HepG2 (cell line): ENCODE measurements around the gene CCDC9B. TPM values are rescaled to one million over a fixed set of nuclear protein-coding genes. Genes with fewer than 3 reads are reported as not detected.

Experiments used
- ATAC-seq: fragments of 200-7000 bp; cut with Tn5 transposase; 3 replicates; pipeline ENCODE4 v1.9.1; 2020; ENCODE audit warnings: mild to moderate bottlenecking, moderate library complexity
- BruUV-seq: library from RNA; stranded (reverse); fragments of 400-500 nt; replicated peaks from 2 replicates; lab custom pipeline; 2021; lab: Mats Ljungman, UMichigan
- CTCF ChIA-PET: fragments of 300-600 bp; formaldehyde crosslinking; extraction: SDS; loops from one replicate; lab custom pipeline; 2021; ENCODE audit warnings: low total read pairs, inconsistent platforms, low intra/inter-chr PET ratio; lab: Yijun Ruan, JAX
- POLR2A ChIA-PET: fragments of 350-600 bp; sonication (Branson Sonifier 250); formaldehyde crosslinking; loops from one replicate; lab custom pipeline; 2020; ENCODE audit warnings: antibody characterized with exemption, inconsistent platforms; lab: Yijun Ruan, JAX
- DNase-seq: peaks from one replicate; pipeline ENCODE4 v3.0.0-alpha.2; 2015; ENCODE audit warnings: low spot score
- FAIRE-seq: peaks from 3 replicates; lab custom pipeline; 2011; peaks lifted over from hg19 to GRCh38; lab: Jason Lieb, UNC
- H2AFZ ChIP-seq: one replicate; pipeline ENCODE4 v1.6.1; 2011; ENCODE audit warnings: low read length, inconsistent platforms
- H3K27ac ChIP-seq: fragments of 300-600 bp; 3 replicates; pipeline ENCODE4 v1.8.0; 2011; ENCODE audit warnings: mixed run types, mild to moderate bottlenecking, mixed read lengths, low read length, inconsistent platforms; ENCODE audit not compliant: insufficient read depth; ENCODE audit errors: extremely low read length
- H3K27me3 ChIP-seq, 2 experiments: fragments of 200-600 bp in 1 of 2; 2 replicates in 1 of 2; 3 replicates in 1 of 2; pipeline versions ENCODE4 v1.6.0 to v1.8.0; 2011; ENCODE audit warnings: low read length in 2 of 2, mild to moderate bottlenecking in 2 of 2, moderate library complexity in 2 of 2, inconsistent platforms in 1 of 2; ENCODE audit not compliant: insufficient read depth in 2 of 2, control insufficient read depth in 1 of 2
- H3K36me3 ChIP-seq, 2 experiments: fragments of 200-600 bp in 1 of 2; replicated peaks in 1 of 2; 2 replicates in 1 of 2; 3 replicates in 1 of 2; pipeline versions ENCODE4 v1.5.1 to v1.8.0; 2011; ENCODE audit warnings: low read length in 2 of 2, inconsistent platforms in 1 of 2; ENCODE audit not compliant: insufficient read depth in 2 of 2, control insufficient read depth in 1 of 2
- H3K4me1 ChIP-seq: 2 replicates; pipeline ENCODE4 v1.5.1; 2012; ENCODE audit warnings: low read length, inconsistent platforms; ENCODE audit not compliant: insufficient read depth
- H3K4me2 ChIP-seq: 2 replicates; pipeline ENCODE4 v1.6.0; 2011; ENCODE audit warnings: low read depth, low read length, inconsistent platforms
- H3K4me3 ChIP-seq, 3 experiments: fragments of 200-600 bp in 1 of 3; sonication (generic), shearing (Covaris generic) in 1 of 3; replicated peaks in 1 of 3; 2 replicates each; pipeline ENCODE4 v1.5.1; 2011 to 2016; ENCODE audit warnings: low read length in 3 of 3, inconsistent platforms in 2 of 3, low read depth in 2 of 3, mild to moderate bottlenecking in 2 of 3, control low read depth in 1 of 3, mixed read lengths in 1 of 3; ENCODE audit not compliant: insufficient read depth in 1 of 3
- H3K79me2 ChIP-seq: one replicate; pipeline ENCODE4 v1.6.1; 2011; ENCODE audit warnings: low read length, inconsistent platforms; ENCODE audit not compliant: insufficient read depth
- H3K9ac ChIP-seq: 2 replicates; pipeline ENCODE4 v1.6.0; 2011; ENCODE audit warnings: mild to moderate bottlenecking, low read depth, low read length, inconsistent platforms; ENCODE audit not compliant: insufficient read depth
- H3K9me3 ChIP-seq: 2 replicates; pipeline ENCODE4 v1.5.1; 2012; ENCODE audit warnings: mild to moderate bottlenecking, low read length
- H4K20me1 ChIP-seq: 2 replicates; pipeline ENCODE4 v1.6.0; 2011; ENCODE audit warnings: inconsistent platforms, mild to moderate bottlenecking, low read length, moderate library complexity; ENCODE audit not compliant: insufficient read depth
- ATF1 ChIP-seq: IDR thresholded peaks from 2 replicates; pipeline ENCODE4 v1.6.1; 2016; ENCODE audit warnings: mild to moderate bottlenecking, control low read depth
- KMT2A ChIP-seq: sonication (generic); formaldehyde crosslinking; IDR thresholded peaks from 2 replicates; pipeline ENCODE4 v1.4.0; 2020; ENCODE audit warnings: missing genetic modification reagents
- LBX2 ChIP-seq: sonication (generic); formaldehyde crosslinking; IDR thresholded peaks from 2 replicates; pipeline ENCODE4 v1.5.0; 2020; ENCODE audit warnings: missing genetic modification reagents, mild to moderate bottlenecking, borderline replicate concordance
- MIER3 ChIP-seq: IDR thresholded peaks from 2 replicates; pipeline ENCODE4 v1.6.1; 2016; ENCODE audit warnings: missing compliant biosample characterization, borderline replicate concordance
- MYC ChIP-seq: sonication (generic); formaldehyde crosslinking; IDR thresholded peaks from 2 replicates; pipeline ENCODE4 v1.9.0; 2021; ENCODE audit warnings: missing genetic modification reagents, borderline replicate concordance
- ONECUT2 ChIP-seq: sonication (generic); formaldehyde crosslinking; IDR thresholded peaks from 2 replicates; pipeline ENCODE4 v1.4.0; 2020; ENCODE audit warnings: missing genetic modification reagents
- RBM22 ChIP-seq: fragments of 200-400 bp; formaldehyde crosslinking; optimal IDR thresholded peaks from 2 replicates; pipeline ENCODE3; 2017; ENCODE audit warnings: mild to moderate bottlenecking, low read length, moderate library complexity
- RFXANK ChIP-seq: IDR thresholded peaks from 2 replicates; pipeline ENCODE4 v1.6.1; 2016
- TARDBP ChIP-seq: sonication (generic); formaldehyde crosslinking; IDR thresholded peaks from 2 replicates; pipeline ENCODE4 v1.8.0; 2022; ENCODE audit warnings: mild to moderate bottlenecking, missing genetic modification reagents
- ZBTB7B ChIP-seq: sonication (generic); formaldehyde crosslinking; IDR thresholded peaks from 2 replicates; pipeline ENCODE4 v1.4.0; 2020; ENCODE audit warnings: missing genetic modification reagents
- ZFP82 ChIP-seq: sonication (generic); formaldehyde crosslinking; IDR thresholded peaks from 2 replicates; pipeline ENCODE4 v1.5.1; 2020; ENCODE audit warnings: mild to moderate bottlenecking, missing genetic modification reagents, borderline replicate concordance
- ZMYM2 ChIP-seq: sonication (generic); formaldehyde crosslinking; IDR thresholded peaks from 2 replicates; pipeline ENCODE4 v1.8.0; 2022; ENCODE audit warnings: mild to moderate bottlenecking, missing genetic modification reagents
- ZNF230 ChIP-seq: sonication (generic); formaldehyde crosslinking; IDR thresholded peaks from 2 replicates; pipeline ENCODE4 v1.4.0; 2020; ENCODE audit warnings: mild to moderate bottlenecking, missing genetic modification reagents
- ZNF34 ChIP-seq: sonication (generic); formaldehyde crosslinking; IDR thresholded peaks from 2 replicates; pipeline ENCODE4 v1.4.0; 2020; ENCODE audit warnings: mild to moderate bottlenecking, missing genetic modification reagents, borderline replicate concordance
- ZNF546 ChIP-seq: sonication (generic); formaldehyde crosslinking; conservative IDR thresholded peaks from 2 replicates; pipeline ENCODE4 v1.8.1; 2023; ENCODE audit warnings: mild to moderate bottlenecking, missing genetic modification reagents
- ZNF550 ChIP-seq: sonication (generic); formaldehyde crosslinking; IDR thresholded peaks from 2 replicates; pipeline ENCODE4 v1.4.0; 2020; ENCODE audit warnings: mild to moderate bottlenecking, missing genetic modification reagents, borderline replicate concordance
- ZSCAN25 ChIP-seq: sonication (generic); formaldehyde crosslinking; IDR thresholded peaks from 2 replicates; pipeline ENCODE4 v1.8.0; 2022; ENCODE audit warnings: mild to moderate bottlenecking, missing genetic modification reagents
- WGBS: methylation state at CpG from one replicate; pipeline ENCODE4 v1.1.6; 2017; ENCODE audit warnings: low lambda C conversion rate; 5-methylcytosine and 5-hydroxymethylcytosine counted together
- in situ Hi-C: cut with HindIII; loops from 2 replicates; pipeline ENCODE4 v1.10.0; 2017; ENCODE audit warnings: low pct_unique_long_range_greater_than_20kb; ENCODE audit not compliant: extremely low pct_ligation_motif_present
- intact Hi-C: fragments of 100-400 bp; cut with micrococcal nuclease; formaldehyde crosslinking; loops from one replicate; pipeline ENCODE4 v1.10.0; 2022; ENCODE audit not compliant: unreplicated experiment
- polyA plus RNA-seq, 8 experiments: library from polyadenylated mRNA; depleted of rRNA in 3 of 8; stranded (reverse) in 7 of 8; unstranded in 1 of 8; fragments of >200 nt; fragmentation: Illumina TruSeq in 4 of 8; extraction: Trizol in 4 of 8; gene quantifications; 2 replicates each; pipeline versions ENCODE4 v1.2.1 to v1.2.3, GENCODE V29; 2011 to 2016; ENCODE audit warnings: low read depth in 4 of 8, missing spikeins in 1 of 8, mixed read lengths in 1 of 8; ENCODE audit not compliant: insufficient read depth in 1 of 8
- total RNA-seq, 5 experiments: library from RNA; depleted of rRNA; stranded (reverse); fragments of >200 nt; fragmentation: Illumina TruSeq; extraction: Trizol; gene quantifications; 2 replicates each; pipeline ENCODE4 v1.2.3, GENCODE V29; 2016; ENCODE audit warnings: low read depth in 1 of 5
- TF ChIP-seq, protein P1 (sequence below): IDR thresholded peaks from 2 replicates; pipeline ENCODE4 v1.6.1; 2016; ENCODE audit warnings: low read depth
- TF ChIP-seq, protein P2 (sequence below): sonication (generic); formaldehyde crosslinking; IDR thresholded peaks from 2 replicates; pipeline ENCODE4 v1.9.0; 2022; ENCODE audit warnings: missing genetic modification reagents, mild to moderate bottlenecking, borderline replicate concordance
- TF ChIP-seq, protein P3 (sequence below): sonication (generic); formaldehyde crosslinking; IDR thresholded peaks from 2 replicates; pipeline ENCODE4 v1.5.0; 2020; ENCODE audit warnings: missing genetic modification reagents

The CCDC9B gene
- total and polyA plus RNA-seq, 2 of the 13 experiments (the other 11 are each of a cell fraction or from before 2014, with no cell fraction given) = 0.98 to 1.6 TPM

DNA sequence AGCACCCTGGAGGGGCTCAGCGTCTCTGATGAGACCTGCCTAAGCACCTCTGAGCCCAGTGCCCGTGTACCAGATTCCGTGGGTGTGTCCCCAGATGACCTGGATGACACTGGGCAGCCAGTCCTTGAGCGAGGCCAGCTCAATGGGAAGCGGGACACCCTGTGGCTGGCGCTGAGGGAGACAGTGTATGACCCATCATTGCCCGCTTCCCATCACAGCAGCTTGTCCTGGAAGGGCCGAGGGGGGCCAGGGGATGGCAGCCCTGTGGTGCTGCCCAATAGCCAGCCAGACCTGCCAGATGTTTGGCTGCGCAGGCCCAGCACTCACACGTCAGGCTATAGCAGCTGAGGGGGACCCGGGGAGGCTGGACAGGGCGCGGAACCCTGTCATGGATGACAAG is 29.2 kb upstream of the CCDC9B start (continued):
- no peak for TF ChIP-seq ZNF34 (CRISPR knock-in tag)
- TF ChIP-seq ZMYM2 (CRISPR knock-in tag) = no peak

- no peaks in the 10 kb centered on the region for H3K9me3 ChIP-seq
Measured at GRCh38 chr15:40369474-40369869, 28.7 kb upstream of the CCDC9B start.

More at GRCh38 chr15:40369474-40369869, 28.7 kb upstream of the CCDC9B start:
- FAIRE-seq (no peak), ATAC-seq (no peak), DNase-seq (no peak)
- in situ Hi-C loops = no loop called here
- TF ChIP-seq, protein P1, sequence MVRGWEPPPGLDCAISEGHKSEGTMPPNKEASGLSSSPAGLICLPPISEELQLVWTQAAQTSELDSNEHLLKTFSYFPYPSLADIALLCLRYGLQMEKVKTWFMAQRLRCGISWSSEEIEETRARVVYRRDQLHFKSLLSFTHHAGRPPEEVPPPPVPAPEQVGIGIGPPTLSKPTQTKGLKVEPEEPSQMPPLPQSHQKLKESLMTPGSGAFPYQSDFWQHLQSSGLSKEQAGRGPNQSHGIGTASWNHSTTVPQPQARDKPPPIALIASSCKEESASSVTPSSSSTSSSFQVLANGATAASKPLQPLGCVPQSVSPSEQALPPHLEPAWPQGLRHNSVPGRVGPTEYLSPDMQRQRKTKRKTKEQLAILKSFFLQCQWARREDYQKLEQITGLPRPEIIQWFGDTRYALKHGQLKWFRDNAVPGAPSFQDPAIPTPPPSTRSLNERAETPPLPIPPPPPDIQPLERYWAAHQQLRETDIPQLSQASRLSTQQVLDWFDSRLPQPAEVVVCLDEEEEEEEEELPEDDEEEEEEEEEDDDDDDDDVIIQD (CRISPR knock-in tag) = no peak
- TF ChIP-seq ZNF550 (CRISPR knock-in tag) = no peak
- no peak for TF ChIP-seq ZNF546 (CRISPR knock-in tag)
- TF ChIP-seq MYC (CRISPR knock-in tag) = no peak
- no peak for TF ChIP-seq ONECUT2 (CRISPR knock-in tag)
- TF ChIP-seq MIER3 (CRISPR knock-in tag) = no peak
- TF ChIP-seq ZFP82 (CRISPR knock-in tag) = no peak
- TF ChIP-seq, protein P2, sequence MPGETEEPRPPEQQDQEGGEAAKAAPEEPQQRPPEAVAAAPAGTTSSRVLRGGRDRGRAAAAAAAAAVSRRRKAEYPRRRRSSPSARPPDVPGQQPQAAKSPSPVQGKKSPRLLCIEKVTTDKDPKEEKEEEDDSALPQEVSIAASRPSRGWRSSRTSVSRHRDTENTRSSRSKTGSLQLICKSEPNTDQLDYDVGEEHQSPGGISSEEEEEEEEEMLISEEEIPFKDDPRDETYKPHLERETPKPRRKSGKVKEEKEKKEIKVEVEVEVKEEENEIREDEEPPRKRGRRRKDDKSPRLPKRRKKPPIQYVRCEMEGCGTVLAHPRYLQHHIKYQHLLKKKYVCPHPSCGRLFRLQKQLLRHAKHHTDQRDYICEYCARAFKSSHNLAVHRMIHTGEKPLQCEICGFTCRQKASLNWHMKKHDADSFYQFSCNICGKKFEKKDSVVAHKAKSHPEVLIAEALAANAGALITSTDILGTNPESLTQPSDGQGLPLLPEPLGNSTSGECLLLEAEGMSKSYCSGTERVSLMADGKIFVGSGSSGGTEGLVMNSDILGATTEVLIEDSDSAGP = no peak
- no peak for TF ChIP-seq ZSCAN25 (CRISPR knock-in tag)
- TF ChIP-seq TARDBP (CRISPR knock-in tag) = no peak
- no peak for TF ChIP-seq LBX2
- TF ChIP-seq ATF1 = no peak
- TF ChIP-seq, protein P3, sequence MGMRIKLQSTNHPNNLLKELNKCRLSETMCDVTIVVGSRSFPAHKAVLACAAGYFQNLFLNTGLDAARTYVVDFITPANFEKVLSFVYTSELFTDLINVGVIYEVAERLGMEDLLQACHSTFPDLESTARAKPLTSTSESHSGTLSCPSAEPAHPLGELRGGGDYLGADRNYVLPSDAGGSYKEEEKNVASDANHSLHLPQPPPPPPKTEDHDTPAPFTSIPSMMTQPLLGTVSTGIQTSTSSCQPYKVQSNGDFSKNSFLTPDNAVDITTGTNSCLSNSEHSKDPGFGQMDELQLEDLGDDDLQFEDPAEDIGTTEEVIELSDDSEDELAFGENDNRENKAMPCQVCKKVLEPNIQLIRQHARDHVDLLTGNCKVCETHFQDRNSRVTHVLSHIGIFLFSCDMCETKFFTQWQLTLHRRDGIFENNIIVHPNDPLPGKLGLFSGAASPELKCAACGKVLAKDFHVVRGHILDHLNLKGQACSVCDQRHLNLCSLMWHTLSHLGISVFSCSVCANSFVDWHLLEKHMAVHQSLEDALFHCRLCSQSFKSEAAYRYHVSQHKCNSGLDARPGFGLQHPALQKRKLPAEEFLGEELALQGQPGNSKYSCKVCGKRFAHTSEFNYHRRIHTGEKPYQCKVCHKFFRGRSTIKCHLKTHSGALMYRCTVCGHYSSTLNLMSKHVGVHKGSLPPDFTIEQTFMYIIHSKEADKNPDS (CRISPR knock-in tag) = no peak
- TF ChIP-seq ZBTB7B (CRISPR knock-in tag) = no peak
- TF ChIP-seq KMT2A (CRISPR knock-in tag) = no peak
- TF ChIP-seq ZNF230 (CRISPR knock-in tag) = no peak
- no peak for TF ChIP-seq RFXANK (CRISPR knock-in tag)
- TF ChIP-seq RBM22 = no peak
- Histone ChIP-seq H3K79me2 (no peaks in the 10 kb centered on the region), H4K20me1 (no peaks in the 10 kb centered on the region), H2AFZ (no peak overlapping the region), H3K36me3 (no peaks in the 10 kb centered on the region), H3K4me2 (no peak overlapping the region), H3K4me1 (no peaks in the 10 kb centered on the region), H3K4me3 (no peak overlapping the region), H3K9ac (no peak overlapping the region), H3K27ac (no peak overlapping the region), H3K27me3 (peaks cover 12 to 71% of the 10 kb centered on the region in 2 experiments)
- WGBS = 37% methylated on average over 2 of the region's 10 CpGs
- ChIA-PET POLR2A (interaction anchor here (0.6 to 4.4 kb wide), 2 partner anchors 13 to 36 kb away, joined by 3 to 16 read pairs; partner anchors contain the start of genes IVD and KNSTRN), CTCF (interaction anchor here (3.0 kb wide), 1 partner anchor 52 kb away, joined by 32 read pairs; no protein-coding TSS in a partner anchor)
- BruUV-seq = no TSS peak
- intact Hi-C loops = no loop called here
